HEK293 (cell line): ENCODE data around the gene GRN.

Experiments used
- CTCF ChIA-PET: fragments of 350-600 bp; formaldehyde crosslinking; extraction: SDS; loops from one replicate; lab custom pipeline; 2021; ENCODE audit warnings: antibody characterized with exemption; lab: Yijun Ruan, JAX
- POLR2A ChIA-PET: fragments of 300-600 bp; formaldehyde crosslinking; extraction: SDS; loops from one replicate; lab custom pipeline; 2020; ENCODE audit warnings: antibody characterized with exemption, inconsistent platforms; lab: Yijun Ruan, JAX
- H3K27ac ChIP-seq: fragments of 200-500 bp; sonication (Bioruptor generic); 2 replicates; pipeline ENCODE4 v1.5.1; 2014; ENCODE audit warnings: low read depth, low read length, control low read depth, inconsistent platforms; ENCODE audit errors: extremely low read depth
- H3K36me3 ChIP-seq, 2 experiments: fragments of 200-500 bp in 1 of 2; sonication (Bioruptor generic) in 1 of 2; 1 replicate in 1 of 2; 2 replicates in 1 of 2; pipeline ENCODE4 v1.5.1; 2014 to 2017; ENCODE audit warnings: inconsistent platforms in 2 of 2, low read length in 2 of 2; ENCODE audit not compliant: control insufficient read depth in 2 of 2, insufficient read depth in 1 of 2
- H3K4me1 ChIP-seq: fragments of 200-500 bp; sonication (Bioruptor generic); 2 replicates; pipeline ENCODE4 v1.5.1; 2014; ENCODE audit warnings: mild to moderate bottlenecking, low read length, inconsistent platforms; ENCODE audit not compliant: control insufficient read depth, insufficient read depth
- H3K4me3 ChIP-seq: 2 replicates; pipeline ENCODE4 v1.5.1; 2011; ENCODE audit warnings: low read depth, mild to moderate bottlenecking, control low read depth, low read length, moderate library complexity
- H3K9me3 ChIP-seq: fragments of 200-500 bp; sonication (Bioruptor generic); 2 replicates; pipeline ENCODE4 v1.5.1; 2014; ENCODE audit warnings: low read depth, low read length, inconsistent platforms; ENCODE audit not compliant: control insufficient read depth, insufficient read depth
- GLIS1 ChIP-seq: fragments of 450-650 bp; formaldehyde crosslinking; IDR thresholded peaks from 2 replicates; pipeline ENCODE4 v1.5.1; 2016; ENCODE audit warnings: missing biosample characterization, missing genetic modification characterization
- KLF10 ChIP-seq: fragments of 450-650 bp; IDR thresholded peaks from 2 replicates; pipeline ENCODE4 v1.5.1; 2018; ENCODE audit warnings: missing biosample characterization, mild to moderate bottlenecking, missing genetic modification characterization
- OVOL3 ChIP-seq: fragments of 450-650 bp; formaldehyde crosslinking; IDR thresholded peaks from 2 replicates; pipeline ENCODE4 v1.5.1; 2016; ENCODE audit warnings: missing biosample characterization, missing genetic modification characterization
- PRDM10 ChIP-seq: fragments of 450-650 bp; formaldehyde crosslinking; IDR thresholded peaks from 2 replicates; pipeline ENCODE4 v1.5.1; 2016; ENCODE audit warnings: missing biosample characterization, missing genetic modification characterization
- SALL2 ChIP-seq: fragments of 450-650 bp; formaldehyde crosslinking; IDR thresholded peaks from 2 replicates; pipeline ENCODE4 v1.5.0; 2017; ENCODE audit warnings: missing biosample characterization, mild to moderate bottlenecking, missing genetic modification characterization, borderline replicate concordance
- SP2 ChIP-seq: fragments of 450-650 bp; formaldehyde crosslinking; IDR thresholded peaks from 2 replicates; pipeline ENCODE4 v1.5.1; 2016; ENCODE audit warnings: missing biosample characterization, missing genetic modification characterization
- SP3 ChIP-seq: fragments of 450-650 bp; formaldehyde crosslinking; IDR thresholded peaks from 2 replicates; pipeline ENCODE4 v1.5.1; 2016; ENCODE audit warnings: missing biosample characterization, missing genetic modification characterization
- ZBTB26 ChIP-seq: fragments of 450-650 bp; formaldehyde crosslinking; optimal IDR thresholded peaks from 2 replicates; pipeline ENCODE3; 2016; ENCODE audit warnings: missing biosample characterization, mild to moderate bottlenecking, missing genetic modification characterization
- ZBTB6 ChIP-seq: fragments of 450-650 bp; formaldehyde crosslinking; IDR thresholded peaks from 2 replicates; pipeline ENCODE4 v1.5.1; 2017; ENCODE audit warnings: missing biosample characterization, missing genetic modification characterization
- ZBTB8A ChIP-seq: fragments of 450-650 bp; formaldehyde crosslinking; IDR thresholded peaks from 2 replicates; pipeline ENCODE4 v1.5.1; 2016; ENCODE audit warnings: missing biosample characterization, missing genetic modification characterization
- ZFHX2 ChIP-seq: fragments of 450-650 bp; formaldehyde crosslinking; conservative IDR thresholded peaks from 2 replicates; pipeline ENCODE4 v1.5.1; 2016; ENCODE audit warnings: missing biosample characterization, missing genetic modification characterization
- ZNF26 ChIP-seq: fragments of 450-650 bp; formaldehyde crosslinking; IDR thresholded peaks from 2 replicates; pipeline ENCODE4 v1.5.1; 2016; ENCODE audit warnings: missing biosample characterization, missing genetic modification characterization
- ZNF335 ChIP-seq: fragments of 450-650 bp; formaldehyde crosslinking; conservative IDR thresholded peaks from 2 replicates; pipeline ENCODE4 v1.5.1; 2016; ENCODE audit warnings: missing biosample characterization, missing genetic modification characterization
- ZNF423 ChIP-seq: fragments of 450-650 bp; formaldehyde crosslinking; IDR thresholded peaks from 2 replicates; pipeline ENCODE4 v1.5.1; 2016; ENCODE audit warnings: missing biosample characterization, missing genetic modification characterization
- ZNF449 ChIP-seq: fragments of 450-650 bp; formaldehyde crosslinking; IDR thresholded peaks from 2 replicates; pipeline ENCODE4 v1.5.1; 2017; ENCODE audit warnings: missing biosample characterization, mild to moderate bottlenecking, missing genetic modification characterization, moderate library complexity
- ZNF555 ChIP-seq: fragments of 450-650 bp; formaldehyde crosslinking; conservative IDR thresholded peaks from 2 replicates; pipeline ENCODE4 v1.5.1; 2017; ENCODE audit warnings: missing biosample characterization, mild to moderate bottlenecking, missing genetic modification characterization, inconsistent platforms
- ZNF658 ChIP-seq: fragments of 450-650 bp; formaldehyde crosslinking; IDR thresholded peaks from 2 replicates; pipeline ENCODE4; 2016; ENCODE audit warnings: missing biosample characterization, missing genetic modification characterization
- TF ChIP-seq, protein P1 (sequence below): fragments of 450-650 bp; formaldehyde crosslinking; IDR thresholded peaks from 2 replicates; pipeline ENCODE4 v1.5.1; 2016; ENCODE audit warnings: missing biosample characterization, missing genetic modification characterization
- TF ChIP-seq, protein P2 (sequence below): fragments of 450-650 bp; formaldehyde crosslinking; IDR thresholded peaks from 2 replicates; pipeline ENCODE4 v1.5.1; 2016; ENCODE audit warnings: missing biosample characterization, missing genetic modification characterization

The GRN gene

DNA sequence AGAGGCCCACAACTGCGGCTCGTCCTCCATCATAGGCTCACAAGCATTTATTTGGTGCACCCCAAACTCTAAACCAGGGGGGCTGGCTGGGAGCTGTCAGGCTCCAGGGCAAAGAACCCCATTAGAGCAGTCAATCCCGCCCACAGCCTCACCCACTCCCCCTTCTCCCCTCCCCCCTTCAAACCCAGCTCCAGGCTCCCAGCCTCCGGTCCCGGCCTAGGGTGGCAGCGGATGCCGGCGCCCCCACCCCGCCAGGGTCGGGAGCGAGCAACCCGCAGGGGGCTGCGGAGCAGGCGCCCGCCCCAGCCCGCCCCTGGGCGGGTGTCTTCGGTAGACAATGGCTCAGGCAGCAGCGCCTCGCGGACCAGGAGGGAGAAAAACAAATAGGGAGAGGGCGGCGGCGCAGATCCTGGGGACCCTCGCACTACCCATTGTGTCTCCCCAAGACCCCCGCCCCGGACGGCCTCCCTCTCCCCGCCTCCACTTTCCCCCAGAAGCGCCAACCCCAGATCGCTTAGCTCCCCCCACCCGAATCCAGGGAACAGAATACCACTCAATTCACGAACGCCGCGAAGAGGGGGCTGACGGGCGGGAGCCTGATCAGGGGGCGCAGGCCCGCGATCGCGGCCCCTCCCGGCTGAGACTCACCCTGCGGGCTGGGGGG is 18.0 kb downstream of the GRN start:
- peaks cover 0 to 10% of the 10 kb centered on the region in 2 experiments; a peak in 1 of 3 replicates for H3K36me3 ChIP-seq
- peak overlapping the region; percentile 66 for H3K4me3 ChIP-seq
- H3K9me3 ChIP-seq, result no peaks in the 10 kb centered on the region
- H3K27ac ChIP-seq, result peak overlapping the region; percentile 88; the same call in 1 of the 2 replicates
- ChIA-PET CTCF (interaction anchor here (0.5 to 4.3 kb wide), 21 partner anchors 9 to 607 kb away, joined by 3 to 21 read pairs (median 4); partner anchors contain the start of gene GRN), POLR2A (interaction anchor here (0.6 to 4.7 kb wide), 9 partner anchors 18 to 1479 kb away, joined by 3 to 23 read pairs (median 5); partner anchors contain the start of genes CCDC43, GPATCH8 and GRN)
- peaks cover 21% of the 10 kb centered on the region for H3K4me1 ChIP-seq
- peak; percentile 51; the same call in 1 of the 2 replicates for TF ChIP-seq SP2 (tag by site-specific recombination)
- peak; percentile 1; the same call in 1 of the 2 replicates for TF ChIP-seq ZBTB6 (tag by site-specific recombination)
- no peak; the same call in 1 of the 2 replicates for TF ChIP-seq PRDM10
- TF ChIP-seq GLIS1 (tag by site-specific recombination), result peak; percentile 43
- 0 out of 2 replicates have a peak, but pooled peaks have one; percentile 17 for TF ChIP-seq ZNF423 (tag by site-specific recombination)
- TF ChIP-seq ZNF449 (tag by site-specific recombination), result no peak
- peak; percentile 47; the same call in 1 of the 2 replicates for TF ChIP-seq SP3
- peak; percentile 81 for TF ChIP-seq ZFHX2 (tag by site-specific recombination)
- TF ChIP-seq ZBTB26 (tag by site-specific recombination), result peak; percentile 70
- no peak for TF ChIP-seq SALL2 (tag by site-specific recombination)
- TF ChIP-seq ZNF335 (tag by site-specific recombination), result peak; percentile 57; the same call in 1 of the 2 replicates
- TF ChIP-seq KLF10 (tag by site-specific recombination), result 0 out of 2 replicates have a peak, but pooled peaks have one; percentile 18
- TF ChIP-seq ZNF658 (tag by site-specific recombination), result no peak
- TF ChIP-seq, protein P1, sequence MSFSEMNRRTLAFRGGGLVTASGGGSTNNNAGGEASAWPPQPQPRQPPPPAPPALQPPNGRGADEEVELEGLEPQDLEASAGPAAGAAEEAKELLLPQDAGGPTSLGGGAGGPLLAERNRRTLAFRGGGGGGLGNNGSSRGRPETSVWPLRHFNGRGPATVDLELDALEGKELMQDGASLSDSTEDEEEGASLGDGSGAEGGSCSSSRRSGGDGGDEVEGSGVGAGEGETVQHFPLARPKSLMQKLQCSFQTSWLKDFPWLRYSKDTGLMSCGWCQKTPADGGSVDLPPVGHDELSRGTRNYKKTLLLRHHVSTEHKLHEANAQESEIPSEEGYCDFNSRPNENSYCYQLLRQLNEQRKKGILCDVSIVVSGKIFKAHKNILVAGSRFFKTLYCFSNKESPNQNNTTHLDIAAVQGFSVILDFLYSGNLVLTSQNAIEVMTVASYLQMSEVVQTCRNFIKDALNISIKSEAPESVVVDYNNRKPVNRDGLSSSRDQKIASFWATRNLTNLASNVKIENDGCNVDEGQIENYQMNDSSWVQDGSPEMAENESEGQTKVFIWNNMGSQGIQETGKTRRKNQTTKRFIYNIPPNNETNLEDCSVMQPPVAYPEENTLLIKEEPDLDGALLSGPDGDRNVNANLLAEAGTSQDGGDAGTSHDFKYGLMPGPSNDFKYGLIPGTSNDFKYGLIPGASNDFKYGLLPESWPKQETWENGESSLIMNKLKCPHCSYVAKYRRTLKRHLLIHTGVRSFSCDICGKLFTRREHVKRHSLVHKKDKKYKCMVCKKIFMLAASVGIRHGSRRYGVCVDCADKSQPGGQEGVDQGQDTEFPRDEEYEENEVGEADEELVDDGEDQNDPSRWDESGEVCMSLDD (tag by site-specific recombination), result peak; percentile 49; the same call in 1 of the 2 replicates
- TF ChIP-seq ZNF555, result no peak
- TF ChIP-seq OVOL3 (tag by site-specific recombination), result no peak
- no peak for TF ChIP-seq ZNF26 (tag by site-specific recombination)
- TF ChIP-seq ZBTB8A, result peak; percentile 68
- TF ChIP-seq, protein P2, sequence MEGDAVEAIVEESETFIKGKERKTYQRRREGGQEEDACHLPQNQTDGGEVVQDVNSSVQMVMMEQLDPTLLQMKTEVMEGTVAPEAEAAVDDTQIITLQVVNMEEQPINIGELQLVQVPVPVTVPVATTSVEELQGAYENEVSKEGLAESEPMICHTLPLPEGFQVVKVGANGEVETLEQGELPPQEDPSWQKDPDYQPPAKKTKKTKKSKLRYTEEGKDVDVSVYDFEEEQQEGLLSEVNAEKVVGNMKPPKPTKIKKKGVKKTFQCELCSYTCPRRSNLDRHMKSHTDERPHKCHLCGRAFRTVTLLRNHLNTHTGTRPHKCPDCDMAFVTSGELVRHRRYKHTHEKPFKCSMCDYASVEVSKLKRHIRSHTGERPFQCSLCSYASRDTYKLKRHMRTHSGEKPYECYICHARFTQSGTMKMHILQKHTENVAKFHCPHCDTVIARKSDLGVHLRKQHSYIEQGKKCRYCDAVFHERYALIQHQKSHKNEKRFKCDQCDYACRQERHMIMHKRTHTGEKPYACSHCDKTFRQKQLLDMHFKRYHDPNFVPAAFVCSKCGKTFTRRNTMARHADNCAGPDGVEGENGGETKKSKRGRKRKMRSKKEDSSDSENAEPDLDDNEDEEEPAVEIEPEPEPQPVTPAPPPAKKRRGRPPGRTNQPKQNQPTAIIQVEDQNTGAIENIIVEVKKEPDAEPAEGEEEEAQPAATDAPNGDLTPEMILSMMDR, result 0 out of 2 replicates have a peak, but pooled peaks have one; percentile 26
